Right renal cortex interstitium (tissue), 3 donors: ENCODE measurements around the gene ARL3. TPM values are rescaled to one million over a fixed set of nuclear protein-coding genes. Genes with fewer than 3 reads are reported as not detected.

ENCODE experiments used
- DNase-seq, 3 donors: peaks; one replicate each; pipeline ENCODE4 v3.0.0-alpha.2; 2013; ENCODE audit warnings: low read depth in 3 of 3, low spot score in 2 of 3
- polyA plus RNA-seq, 3 donors: library from polyadenylated mRNA; unstranded; fragments of 120-200 nt; gene quantifications; one replicate each; pipeline ENCODE4 v1.2.1, GENCODE V29; 2013; ENCODE audit not compliant: insufficient read length in 3 of 3

Gene ARL3
- polyA plus RNA-seq, 3 donors = 31.9 to 35.1 (median 34.3) TPM

DNA sequence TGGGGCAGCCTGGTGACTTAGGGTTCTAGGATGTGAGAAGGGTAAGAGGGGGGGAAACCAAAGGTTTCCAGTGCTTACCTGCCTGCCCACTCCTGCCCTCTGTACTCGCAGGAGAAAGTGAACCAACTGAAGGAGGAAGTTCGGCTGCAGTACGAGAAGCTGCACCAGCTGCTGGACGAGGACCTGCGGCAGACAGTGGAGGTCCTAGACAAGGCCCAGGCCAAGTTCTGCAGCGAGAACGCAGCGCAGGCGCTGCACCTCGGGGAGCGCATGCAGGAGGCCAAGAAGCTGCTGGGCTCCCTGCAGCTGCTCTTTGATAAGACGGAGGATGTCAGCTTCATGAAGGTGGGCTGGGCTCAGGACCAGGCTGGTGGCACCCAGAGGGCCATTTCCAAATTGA lies 59.2 kb downstream of the ARL3 start:
- no peak for DNase-seq

DNA sequence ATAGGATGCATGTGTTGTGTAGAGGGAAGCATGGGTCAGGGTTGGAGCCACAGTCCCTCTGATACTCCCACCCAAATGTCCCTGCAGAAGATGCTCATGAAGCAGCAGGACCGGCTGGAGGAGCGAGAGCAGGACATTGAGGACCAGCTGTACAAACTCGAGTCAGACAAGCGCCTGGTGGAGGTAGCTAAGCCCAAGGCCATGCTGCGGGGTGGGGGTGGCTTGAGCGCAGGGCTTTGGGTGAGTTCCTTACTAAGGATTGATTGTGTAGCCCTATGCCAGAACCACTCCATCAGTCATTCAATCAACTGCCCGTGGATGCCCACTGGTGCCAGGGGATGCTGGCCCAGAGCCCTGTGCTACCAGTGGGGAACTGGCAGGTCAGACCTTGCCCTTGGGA lies 59.6 kb downstream of the ARL3 start:
- no peak for DNase-seq

DNA sequence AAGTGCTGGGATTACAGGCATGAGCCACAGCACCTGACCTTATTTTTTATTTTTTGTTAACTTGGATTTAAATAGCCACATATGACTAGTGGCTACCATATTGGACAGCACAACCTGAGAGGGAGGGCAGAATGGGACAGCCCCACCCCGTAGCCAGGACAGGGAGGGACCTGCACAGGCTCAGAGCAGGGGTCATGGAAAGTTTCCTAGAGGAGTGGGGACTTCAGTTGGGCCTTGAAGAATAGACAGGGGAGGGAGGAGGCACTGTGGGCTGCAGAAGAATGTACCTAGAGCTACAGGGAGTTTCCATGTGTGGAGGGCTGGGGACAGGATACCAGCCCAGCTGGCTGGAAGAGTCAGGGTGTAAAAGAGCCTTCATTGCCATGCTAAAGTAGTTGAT lies 61.1 kb downstream of the ARL3 start:
- no peak for DNase-seq

DNA sequence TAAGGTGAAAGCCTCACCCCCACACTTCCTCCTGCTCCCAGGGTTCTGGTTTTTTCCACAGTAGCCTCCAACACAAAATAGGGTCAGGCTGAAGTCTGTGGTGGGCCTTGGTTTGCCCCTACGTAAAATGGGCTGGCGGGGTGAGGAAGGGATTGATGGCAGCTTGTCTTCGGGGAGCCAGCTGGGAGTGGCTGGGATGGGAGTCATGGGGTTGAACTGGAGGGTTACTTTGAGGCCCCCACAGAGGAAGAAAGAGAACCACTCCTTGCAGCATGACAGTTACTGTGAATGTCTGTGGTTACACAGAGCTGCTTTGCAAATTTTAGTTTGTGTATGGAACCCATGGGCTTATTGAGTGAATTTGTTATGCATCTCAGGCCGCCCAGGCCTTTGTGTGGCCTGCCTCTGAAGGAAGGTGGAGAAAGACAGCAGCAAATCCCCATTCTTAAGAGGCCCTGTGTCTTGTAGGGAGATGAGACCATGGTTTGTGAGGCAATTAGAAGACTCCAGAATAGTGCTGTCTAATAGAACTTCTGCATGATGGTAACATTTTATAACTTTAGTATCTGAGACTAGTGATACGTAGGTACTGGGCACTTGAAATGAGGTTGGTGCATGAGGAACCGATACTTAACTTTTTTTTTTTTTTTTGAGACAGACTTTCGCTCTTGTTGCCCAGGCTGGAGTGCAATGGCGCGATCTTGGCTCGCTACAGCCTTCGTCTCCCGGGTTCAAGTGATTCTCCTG lies 61.9 kb downstream of the ARL3 start:
- no peak for DNase-seq

DNA sequence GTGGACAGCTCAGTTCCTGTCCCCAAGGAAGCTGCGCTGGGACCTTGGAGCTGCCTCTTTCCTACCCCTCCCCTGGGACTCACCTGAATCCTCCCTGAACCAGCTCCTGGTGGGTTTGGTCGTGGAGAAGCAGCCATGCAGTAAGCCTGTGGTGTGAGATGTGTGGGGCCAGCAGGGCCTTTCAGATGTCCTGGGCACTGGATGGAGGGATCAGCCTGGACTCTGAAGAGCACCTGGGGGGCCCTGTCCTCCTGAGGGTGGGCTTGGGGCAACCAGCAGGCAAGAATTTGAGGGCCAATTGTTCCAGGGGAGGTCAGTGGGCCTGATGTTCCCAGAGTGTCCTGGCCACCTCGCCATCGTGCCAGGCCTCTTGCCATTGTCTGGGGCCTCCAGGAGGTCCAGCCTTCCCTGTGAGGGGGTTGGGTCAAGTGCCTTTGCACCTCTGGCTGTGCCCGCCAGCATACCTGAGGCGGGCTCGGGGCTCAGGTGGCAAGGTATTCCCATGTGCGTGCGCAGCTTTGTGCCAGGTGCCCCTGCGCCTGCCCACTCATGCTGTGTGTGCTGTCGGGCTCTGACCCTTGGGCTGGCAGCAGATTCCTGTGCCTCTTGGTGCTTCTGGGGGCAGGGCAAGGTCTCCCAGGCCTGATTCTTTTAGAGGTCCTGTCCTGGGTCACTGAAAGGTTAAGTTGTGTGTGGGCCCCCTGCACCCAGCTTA lies 62.6 kb downstream of the ARL3 start:
- no peak for DNase-seq

DNA sequence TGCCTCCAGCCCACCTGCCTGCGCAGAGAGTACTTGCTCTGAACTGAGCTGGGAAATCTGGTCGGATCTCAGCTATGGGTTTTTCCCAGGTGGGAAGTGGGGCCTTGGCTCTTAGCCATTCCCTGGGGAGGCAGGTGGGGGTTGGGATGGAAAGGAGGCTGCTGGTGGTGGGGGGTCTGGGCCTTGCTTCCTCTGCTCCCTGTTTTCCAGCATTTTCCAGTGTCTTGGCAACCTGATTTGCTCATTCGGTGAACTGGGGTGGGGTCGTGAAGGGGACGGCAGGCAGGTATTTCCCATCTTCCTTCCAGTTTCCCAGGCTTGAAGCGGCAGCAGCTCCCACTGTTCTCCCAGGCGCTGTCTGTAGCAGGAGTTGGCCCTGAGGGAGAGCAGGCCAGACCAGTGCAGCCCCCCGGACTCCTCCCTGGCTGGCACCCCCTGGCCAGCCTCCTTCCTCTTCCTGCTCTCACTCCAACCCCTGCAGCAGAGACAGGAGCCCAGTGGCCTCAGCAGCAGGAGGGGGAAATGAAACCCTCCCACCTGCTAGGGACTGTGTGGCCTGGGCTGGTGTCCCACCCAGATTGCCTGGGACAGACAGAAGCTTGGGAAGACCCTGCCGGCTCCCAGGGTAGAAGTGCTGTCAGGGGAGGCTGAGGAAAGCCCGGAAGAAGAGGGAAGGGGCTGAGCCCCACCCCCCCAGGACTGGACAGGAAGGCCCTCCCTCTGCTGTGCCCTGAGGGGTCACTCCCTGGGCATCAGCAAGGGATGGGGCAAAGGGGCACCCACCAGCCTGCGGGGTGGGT lies 63.3 kb downstream of the ARL3 start:
- DNase-seq = no peak

DNA sequence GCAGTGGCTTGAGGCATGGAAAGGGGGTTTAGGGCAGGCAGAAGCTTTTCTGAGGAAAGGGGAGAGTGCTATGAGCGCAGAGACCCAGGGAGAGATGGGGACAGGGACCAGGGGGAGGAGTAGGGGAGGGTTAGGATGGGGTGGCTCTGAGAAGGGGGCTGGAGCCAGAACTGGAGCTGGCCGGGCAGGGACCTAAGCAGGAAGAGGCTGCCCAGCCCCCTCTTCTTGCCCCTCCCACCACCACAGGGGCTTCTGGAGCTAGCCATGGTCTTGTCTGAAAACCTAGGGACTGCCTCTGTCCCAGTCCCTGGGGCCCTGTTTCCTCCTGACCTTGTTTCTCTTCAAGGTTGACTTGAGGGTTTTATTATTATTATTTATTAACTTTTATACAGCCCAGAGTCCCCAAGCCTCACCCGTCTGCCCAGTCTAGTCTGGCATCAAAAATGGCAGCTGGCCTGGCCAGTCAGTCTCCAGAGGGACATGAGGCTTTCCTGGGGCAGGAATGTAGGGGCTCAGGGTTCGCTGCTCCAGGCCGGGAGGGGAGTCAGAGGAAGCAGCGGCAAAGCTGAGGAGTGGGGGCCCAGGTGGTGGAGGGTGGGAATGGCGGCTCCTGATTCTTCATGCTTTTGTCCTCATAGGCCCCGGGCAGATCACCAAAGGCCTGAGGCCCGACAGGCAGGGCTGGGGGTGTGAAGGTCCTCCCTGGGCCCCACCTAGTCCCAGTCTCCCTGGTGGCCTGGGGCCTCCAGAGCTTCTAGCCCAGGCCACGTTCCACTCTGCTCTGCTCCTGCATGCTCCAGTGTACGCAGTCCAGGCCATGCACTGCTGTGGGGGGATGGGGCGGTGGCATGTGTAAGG lies 64.2 kb downstream of the ARL3 start:
- no peak for DNase-seq

DNA sequence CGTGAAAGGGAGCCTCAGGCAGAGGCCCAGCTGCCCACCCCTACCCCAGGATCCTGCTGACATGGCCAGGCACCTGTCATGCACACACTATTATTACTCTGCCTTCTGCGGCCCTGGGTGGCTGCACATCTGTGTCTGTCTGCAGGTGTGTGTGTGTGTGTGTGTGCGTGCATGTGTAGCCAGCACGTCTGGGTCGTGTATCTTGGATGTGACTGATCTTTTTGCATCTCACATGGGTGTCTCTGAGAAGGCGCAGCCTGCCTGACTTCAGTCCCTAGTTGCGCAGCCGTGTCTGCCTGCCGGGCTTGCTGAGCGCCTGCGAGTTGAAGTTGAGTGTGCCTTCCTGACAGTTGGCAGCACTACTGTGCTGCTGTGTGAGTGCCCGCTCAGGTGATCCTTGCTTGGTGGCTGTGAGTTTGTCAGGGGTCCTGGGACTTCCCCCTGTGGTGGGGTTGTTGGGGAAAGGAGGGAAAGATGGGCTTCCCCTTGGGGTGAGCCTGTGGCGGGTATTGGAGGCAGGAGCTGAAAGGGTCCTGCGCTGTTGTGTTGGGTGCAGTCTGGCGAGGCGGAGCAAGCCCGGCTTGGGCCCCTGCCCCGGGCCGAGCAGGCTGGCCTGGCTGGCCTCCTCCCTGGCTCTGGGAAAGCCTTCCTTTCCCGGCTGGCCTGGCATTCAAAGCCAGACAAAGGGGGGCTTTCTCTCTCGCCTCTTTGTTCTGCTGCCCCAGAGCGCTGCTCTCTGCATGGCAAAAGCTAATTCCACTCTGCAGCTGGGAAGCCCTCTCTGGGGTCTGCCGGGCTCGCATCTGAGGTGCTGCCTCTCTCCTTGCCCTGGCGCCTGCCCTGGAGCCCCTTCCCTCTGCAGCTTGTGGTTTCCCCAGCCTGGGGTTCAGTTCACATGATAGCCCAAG lies 65.1 kb downstream of the ARL3 start:
- no peak for DNase-seq

DNA sequence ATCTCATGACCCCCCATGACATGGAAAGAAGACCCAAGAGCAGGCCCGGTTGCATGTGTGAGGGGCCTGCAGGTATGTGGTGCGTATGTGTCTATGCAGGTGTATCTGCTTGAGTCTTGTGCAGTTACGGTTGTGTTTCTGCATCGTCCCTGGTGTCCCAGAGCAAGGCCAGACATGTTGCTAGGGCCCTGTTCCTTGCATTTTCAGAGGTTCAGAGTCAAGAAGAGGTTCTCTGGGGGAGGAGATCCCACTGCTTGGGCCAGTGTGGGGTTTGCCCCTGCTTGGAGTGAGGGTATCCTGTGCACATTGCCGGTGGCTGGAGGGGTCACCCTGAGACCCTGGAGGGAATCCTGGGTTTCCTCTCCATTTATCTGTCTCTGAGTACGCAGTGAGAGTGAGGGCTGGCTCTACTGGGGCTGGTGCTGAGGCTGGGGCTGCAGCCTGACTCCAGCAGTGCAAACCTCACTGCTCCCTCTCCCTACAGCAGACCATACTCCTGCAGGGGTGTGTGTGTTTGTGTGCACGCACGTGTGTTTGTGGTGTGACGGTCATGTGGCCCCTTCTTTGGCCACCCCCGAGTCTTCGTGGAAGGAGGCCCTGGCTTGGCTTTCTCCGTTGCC lies 65.8 kb downstream of the ARL3 start:
- DNase-seq = no peak

DNA sequence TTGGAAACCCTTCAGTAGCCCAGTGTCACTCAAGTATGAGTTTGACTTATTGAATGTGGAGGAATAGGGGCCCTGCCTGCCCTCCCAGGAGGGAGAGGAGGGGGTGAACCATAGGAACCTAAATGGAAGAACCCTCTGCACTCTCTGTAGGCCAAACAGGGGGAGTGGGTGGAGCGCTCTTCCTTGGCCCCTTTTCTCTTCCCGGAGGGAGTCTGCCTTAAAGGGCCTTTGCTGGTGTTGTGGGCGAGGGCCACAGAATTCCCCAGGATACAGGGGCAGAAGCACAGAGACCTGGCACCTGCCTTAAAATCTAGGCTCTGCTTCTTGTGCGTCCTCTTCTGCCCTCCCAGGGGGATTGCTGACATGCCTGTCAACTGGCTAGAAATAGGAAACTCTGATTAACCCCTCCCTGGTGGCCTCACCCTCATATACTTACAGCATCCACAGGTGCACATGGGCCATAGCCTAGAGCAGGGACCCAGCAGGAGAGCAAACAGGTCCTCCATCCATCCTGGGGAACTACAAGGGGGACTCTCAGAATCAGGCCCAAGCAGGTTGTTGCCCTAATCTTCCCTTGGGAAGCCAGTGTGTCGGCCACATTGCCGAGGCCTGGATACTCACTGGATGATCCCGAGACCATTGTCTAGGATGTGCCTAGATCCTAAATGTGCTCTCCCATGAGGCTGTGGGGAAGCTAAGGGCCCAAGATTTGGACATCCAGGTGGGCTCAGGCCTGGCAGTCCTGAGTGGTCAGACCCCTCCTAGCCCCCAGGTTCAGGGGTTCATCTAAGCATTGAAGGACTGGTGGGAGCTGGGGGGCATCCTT lies 66.5 kb downstream of the ARL3 start:
- no peak for DNase-seq

DNA sequence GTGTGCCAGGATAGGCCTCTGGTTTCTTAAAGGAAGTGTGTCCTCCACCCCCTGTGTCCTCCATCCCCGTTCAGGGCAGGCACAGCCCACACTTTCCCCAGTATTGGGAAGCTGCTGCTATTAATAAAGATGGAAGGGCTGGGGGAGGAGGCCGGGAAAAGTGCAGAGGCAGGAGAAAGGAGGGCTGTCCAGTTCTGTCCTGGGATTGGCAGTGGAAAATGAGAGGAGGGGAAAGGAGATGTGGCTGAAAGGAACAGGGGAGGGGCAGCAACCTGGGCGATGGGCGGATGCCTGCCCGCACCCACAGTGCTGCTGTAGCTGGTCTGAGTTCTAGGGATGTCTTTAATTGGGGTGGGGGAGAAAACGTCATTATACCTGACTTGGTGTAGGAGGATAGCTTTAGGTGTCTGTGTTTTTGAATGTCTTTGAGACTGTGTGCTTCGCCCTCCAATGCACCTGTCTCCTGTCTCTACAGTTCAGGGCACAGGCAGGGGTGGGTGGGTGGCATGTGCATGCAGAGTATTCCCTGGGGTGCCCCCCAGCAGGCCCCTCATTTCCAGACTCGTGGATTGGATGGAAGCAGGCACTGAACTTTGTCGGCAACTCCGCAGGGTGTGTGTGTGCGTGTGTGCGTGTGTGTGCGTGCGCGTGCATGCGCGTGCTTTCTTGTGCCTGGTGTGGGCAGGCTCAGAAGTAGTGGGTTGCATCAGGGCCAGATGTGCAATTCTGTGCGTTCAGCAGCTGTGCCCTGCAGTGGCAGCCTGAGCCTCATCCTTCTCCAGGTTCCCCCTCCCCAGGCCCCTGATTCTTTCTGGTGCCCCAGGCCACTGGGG lies 67.4 kb downstream of the ARL3 start:
- DNase-seq = no peak

DNA sequence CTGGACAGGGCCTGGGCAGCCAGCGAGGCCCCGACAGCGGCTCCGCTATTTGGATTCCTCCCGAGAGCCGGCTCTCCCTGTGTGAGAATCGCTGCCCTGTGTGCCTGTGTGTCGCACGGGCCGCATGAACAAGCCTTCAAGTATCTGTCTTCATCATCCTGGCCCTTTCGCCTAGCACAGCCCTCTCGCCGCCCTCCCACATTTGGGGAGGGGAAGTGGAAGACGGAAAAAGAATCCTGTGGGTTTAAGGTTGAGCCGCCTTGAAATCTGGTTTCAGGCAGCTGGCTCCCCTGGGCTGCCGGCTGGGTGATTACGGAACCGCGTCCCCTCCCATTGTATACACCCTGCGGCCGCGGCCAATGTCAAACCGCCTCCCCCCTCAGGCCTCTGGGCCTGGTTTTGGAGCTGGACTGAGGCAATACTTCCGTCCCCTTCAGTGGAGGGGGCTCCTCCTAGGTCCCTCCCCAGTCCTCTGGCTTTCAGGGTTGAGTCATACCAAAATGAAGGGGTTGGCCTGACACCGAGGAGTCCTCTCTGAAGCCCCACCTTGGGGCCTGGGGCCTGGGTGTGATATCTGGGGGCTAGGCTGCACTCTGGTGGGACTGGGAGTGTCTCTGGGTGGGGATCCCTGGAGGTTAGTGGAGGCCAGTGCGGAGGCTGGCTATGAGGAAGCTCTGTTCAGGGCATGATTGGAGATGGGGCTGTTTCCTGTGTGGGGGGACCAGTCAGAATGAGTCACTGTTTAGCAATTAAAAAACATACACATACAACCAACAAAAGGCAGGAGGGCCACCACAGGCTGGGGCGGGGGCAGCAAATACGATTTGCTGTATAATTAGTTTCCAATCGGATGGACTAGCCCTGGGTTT lies 68.2 kb downstream of the ARL3 start:
- peak in 1 of 3 donors; percentile 46 for DNase-seq

DNA sequence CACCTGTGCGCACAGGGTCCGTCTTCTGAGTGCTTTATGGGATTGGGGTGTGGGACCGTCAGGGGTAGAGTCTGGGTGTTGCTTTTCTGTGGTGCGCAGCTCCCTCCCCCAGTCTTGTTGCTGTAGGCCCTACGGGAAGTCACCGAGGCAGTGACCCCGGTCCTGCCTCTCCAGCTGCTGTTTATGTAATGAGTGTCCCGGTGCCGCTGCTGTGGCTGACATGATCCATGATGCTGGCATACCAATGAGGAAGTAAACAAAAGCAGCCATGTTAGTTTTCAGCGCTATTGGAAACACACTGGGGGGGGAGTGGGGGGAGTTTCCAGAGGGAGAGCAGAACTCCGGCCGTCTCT lies 68.8 kb downstream of the ARL3 start:
- DNase-seq = peak in 1 of 3 donors; percentile 57

DNA sequence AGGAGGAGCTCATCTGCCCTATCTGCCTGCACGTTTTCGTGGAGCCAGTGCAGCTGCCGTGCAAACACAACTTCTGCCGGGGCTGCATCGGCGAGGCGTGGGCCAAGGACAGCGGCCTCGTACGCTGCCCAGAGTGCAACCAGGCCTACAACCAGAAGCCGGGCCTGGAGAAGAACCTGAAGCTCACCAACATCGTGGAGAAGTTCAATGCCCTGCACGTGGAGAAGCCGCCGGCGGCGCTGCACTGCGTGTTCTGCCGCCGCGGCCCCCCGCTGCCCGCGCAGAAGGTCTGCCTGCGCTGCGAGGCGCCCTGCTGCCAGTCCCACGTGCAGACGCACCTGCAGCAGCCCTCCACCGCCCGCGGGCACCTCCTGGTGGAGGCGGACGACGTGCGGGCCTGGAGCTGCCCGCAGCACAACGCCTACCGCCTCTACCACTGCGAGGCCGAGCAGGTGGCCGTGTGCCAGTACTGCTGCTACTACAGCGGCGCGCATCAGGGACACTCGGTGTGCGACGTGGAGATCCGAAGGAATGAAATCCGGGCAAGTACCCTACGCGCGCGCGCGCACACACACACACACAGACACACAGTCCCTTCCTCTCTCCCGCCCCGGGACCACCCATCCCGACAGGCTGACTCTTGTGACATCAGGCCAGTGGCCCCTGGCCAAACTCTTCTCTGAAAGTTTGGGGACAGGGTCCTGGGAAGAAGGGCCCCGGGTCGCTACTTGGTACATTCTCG lies 69.4 kb downstream of the ARL3 start:
- peak in 1 of 3 donors; percentile 38 for DNase-seq

DNA sequence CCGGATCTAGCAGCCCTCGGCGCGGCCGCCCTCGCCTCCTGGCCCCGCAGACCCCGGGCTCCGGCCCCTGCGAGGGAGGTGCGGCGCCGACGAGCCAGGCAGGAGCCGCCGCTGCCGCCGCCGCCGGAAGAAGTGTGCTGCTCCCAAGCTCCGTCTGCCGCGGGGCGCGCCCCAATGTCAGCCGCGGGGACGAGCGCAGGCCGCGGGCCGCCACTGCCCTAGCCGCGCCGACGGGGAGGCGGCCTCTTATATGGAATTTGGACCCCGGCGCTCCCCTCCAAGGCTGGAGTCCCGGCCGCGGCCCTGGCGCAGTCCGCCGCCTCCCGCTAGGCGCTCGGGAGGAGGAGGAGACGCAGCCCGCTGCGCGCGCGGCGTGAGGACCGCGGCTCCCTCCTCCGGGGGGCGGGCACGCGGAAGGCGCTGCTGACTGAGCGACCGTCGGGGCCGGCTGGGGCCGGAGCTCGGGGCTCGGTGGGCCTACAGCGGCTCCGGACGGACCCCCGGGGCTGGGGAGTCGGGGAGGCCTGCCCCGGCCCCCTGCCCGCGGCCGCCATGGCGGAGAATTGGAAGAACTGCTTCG lies 70.0 kb downstream of the ARL3 start, which contains the start of gene TRIM8:
Gene TRIM8 (plus strand): TSS at position 414 of the 580 bp plus-strand sequence. CDS start 139 bp downstream, at position 553.
- DNase-seq = no peak
